ENCODE results near the gene MAP4K1.

DNA sequence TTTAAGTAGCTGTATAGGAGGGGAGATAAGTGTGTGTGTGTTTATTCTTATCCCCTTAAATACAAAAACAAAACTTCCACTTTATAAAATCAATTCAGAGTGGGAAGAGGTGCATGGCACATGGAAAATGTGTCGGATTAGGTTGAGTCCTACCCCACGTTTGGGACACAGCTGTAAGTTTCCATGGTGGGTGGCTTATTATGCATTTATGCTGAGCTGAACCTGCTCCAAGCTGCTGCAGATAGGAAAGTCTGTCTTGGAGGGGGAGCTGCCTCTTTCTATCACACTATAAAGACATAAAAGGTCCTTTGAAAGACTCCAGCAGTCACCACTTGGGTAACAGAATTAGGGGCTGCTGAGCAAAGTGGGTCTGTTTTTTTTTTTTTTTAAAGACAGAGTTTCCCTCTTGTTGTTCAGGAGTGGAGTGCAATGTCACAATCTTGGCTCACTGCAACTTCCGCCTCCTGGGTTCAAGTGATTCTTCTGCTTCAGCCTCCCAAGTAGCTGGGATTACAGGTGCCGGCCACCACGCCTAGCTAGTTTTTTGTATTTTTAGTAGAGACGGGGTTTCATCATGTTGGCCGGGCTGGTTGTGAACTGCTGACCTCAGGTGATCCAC is 44.9 kb upstream of the MAP4K1 start:
- TF ChIP-seq, protein P1, sequence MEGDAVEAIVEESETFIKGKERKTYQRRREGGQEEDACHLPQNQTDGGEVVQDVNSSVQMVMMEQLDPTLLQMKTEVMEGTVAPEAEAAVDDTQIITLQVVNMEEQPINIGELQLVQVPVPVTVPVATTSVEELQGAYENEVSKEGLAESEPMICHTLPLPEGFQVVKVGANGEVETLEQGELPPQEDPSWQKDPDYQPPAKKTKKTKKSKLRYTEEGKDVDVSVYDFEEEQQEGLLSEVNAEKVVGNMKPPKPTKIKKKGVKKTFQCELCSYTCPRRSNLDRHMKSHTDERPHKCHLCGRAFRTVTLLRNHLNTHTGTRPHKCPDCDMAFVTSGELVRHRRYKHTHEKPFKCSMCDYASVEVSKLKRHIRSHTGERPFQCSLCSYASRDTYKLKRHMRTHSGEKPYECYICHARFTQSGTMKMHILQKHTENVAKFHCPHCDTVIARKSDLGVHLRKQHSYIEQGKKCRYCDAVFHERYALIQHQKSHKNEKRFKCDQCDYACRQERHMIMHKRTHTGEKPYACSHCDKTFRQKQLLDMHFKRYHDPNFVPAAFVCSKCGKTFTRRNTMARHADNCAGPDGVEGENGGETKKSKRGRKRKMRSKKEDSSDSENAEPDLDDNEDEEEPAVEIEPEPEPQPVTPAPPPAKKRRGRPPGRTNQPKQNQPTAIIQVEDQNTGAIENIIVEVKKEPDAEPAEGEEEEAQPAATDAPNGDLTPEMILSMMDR (conservative IDR thresholded peaks at IDR 0.05) = no peak
- TF ChIP-seq EZH2 (IDR thresholded peaks at IDR 0.05; ENCODE audit: low read depth) = no peak
